ENCODE results near the gene NOG. TPM values are rescaled to one million over a fixed set of nuclear protein-coding genes. Genes with fewer than 3 reads are reported as not detected.

The NOG gene
- total RNA-seq, 1 donor from 2014 or later, result 7.7 TPM

DNA sequence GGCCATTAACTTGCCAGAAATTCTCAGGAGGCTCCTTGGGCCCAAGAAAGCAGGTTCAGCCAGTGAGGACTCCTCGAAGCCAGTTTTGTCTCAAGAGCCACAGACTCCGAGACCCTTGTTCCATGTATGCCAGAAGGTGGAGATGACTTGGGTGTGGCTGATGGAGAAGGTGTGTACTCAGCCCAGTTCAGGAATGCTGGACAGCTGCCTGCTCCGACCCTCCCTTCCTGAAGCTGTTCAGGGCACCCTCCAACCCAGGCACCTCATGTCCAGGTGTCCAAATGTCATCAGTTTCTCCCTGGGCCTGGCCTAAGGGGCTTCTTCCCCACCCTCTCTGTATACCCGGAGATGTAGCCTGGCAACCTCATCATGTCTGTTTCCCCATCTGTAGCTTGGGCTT lies 40.2 kb downstream of the NOG start:
- FAIRE-seq (no peak), DNase-seq (ENCODE audit: low spot score in 2 of 2) (no peak)

GRCh38 chr17:56635641-56636040 lies 42.1 kb downstream of the NOG start:
- DNase-seq (ENCODE audit: low spot score in 2 of 2) (no peak), FAIRE-seq (no peak)

DNA sequence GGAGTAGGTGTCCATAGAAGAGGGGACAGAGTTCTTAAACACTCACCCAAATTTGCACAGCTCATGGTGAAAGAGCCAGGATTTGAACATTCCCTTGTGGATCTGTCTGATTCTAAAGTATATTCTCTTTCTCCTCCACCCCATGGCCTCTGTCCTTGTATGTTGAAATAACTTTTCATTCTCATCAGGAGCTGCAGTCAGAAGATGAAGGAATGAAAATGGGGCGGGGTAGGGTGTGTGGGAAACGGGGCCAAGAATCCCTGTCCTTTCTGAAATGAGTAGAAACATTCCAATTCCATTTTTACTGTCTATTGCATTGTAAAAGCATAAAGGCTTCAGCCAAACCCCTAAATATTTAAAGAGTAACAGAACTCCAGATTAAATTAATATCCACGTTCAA lies 42.8 kb downstream of the NOG start:
- FAIRE-seq (no peak), DNase-seq (ENCODE audit: low spot score in 2 of 2) (no peak)

DNA sequence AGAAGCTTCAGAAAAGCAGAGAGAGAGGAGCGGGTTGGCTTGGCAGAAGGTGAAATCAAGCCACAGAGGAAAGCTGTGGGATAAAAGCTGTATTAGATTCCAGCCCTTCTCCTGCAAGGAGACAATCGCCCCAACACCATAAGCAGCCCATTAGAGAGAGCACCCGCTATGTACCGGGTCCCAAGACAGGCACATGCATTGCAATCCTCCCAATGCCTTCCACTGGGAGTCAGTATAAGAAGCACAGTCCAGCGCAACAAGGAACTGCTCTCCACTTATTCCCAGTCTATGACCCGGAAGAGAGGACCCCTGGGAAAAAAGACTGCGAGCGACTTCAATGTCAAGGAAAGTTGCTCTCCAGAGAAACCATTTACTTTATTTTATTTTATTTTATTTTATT lies 43.8 kb downstream of the NOG start:
- FAIRE-seq (no peak), DNase-seq (ENCODE audit: low spot score in 2 of 2) (no peak)

GRCh38 chr17:56638591-56639051 lies 45.1 kb downstream of the NOG start:
- FAIRE-seq (no peak), DNase-seq (ENCODE audit: low spot score in 2 of 2) (no peak)

- no peak for FAIRE-seq
- DNase-seq (ENCODE audit: low spot score in 2 of 2), result no peak
Measured at GRCh38 chr17:56639517-56639916, 46.0 kb downstream of the NOG start.

GRCh38 chr17:56640116-56640515 lies 46.6 kb downstream of the NOG start:
- FAIRE-seq (no peak), DNase-seq (ENCODE audit: low spot score in 2 of 2) (no peak)

DNA sequence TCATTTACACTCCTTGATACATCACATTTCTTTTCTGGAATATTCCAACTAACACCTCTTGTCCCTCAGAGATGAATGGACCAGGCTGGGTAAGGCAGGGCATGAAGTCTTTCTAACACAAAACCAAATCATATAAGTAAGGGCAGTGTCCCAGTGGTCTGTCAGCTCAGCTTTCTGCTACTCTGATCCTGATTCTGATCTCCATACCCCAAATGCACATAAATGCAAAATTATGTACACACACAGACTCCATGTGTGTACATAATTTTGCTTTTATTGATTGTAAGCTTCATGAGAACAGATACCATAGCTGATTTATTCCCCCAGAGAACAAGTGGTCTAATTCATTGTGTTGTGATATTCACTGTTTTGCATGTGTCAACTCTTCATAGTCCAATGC lies 47.9 kb downstream of the NOG start:
- DNase-seq (ENCODE audit: low spot score in 2 of 2), result no peak
- no peak for FAIRE-seq

- FAIRE-seq (no peak), DNase-seq (ENCODE audit: low spot score in 2 of 2) (no peak)
Measured at GRCh38 chr17:56641894-56642293, 48.4 kb downstream of the NOG start.

DNA sequence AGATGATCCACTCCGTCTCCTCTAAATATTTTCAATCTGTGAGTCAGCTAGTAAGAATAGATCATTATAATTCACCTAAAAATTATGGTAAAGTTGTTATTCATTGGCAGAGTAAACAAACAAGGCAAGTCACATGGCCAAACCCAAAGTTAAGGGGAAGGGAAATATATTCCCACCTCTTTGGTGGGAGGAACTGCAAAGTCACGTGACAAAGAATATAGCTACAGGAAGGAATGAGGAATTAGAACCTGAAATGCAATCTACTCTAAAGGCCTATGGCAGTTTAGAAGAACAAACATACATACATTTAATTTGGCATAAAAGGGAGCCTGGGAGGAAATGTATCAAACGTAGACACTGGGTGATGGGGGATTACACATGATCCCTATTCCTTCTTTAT lies 48.9 kb downstream of the NOG start:
- DNase-seq (ENCODE audit: low spot score in 2 of 2) (no peak), FAIRE-seq (no peak)

Small RNA genes within 50 kb of the gene (small RNA-seq; reads per million reads assigned to genes)
- not detected for gene RPL39P33

Other genes starting within 250 kb of the NOG start
- gene C17orf67, start 240.2 kb downstream of the NOG start, total RNA-seq, result 2.0 TPM
- gene DGKE, start 240.5 kb downstream of the NOG start, total RNA-seq, result 28.5 TPM

Data from frontal cortex (tissue), 4 donors.